SK-N-SH (cell line): Measurements from ENCODE around the gene ANLN. TPM values are rescaled to one million over a fixed set of nuclear protein-coding genes. Genes with fewer than 3 reads are reported as not detected.

Experiments
- FOSL2 ChIP-seq: IDR thresholded peaks from 2 replicates; pipeline ENCODE4 v1.4.0; 2012; ENCODE audit warnings: low read depth, mild to moderate bottlenecking, moderate library complexity, borderline replicate concordance
- FOXJ3 ChIP-seq: sonication (generic); formaldehyde crosslinking; IDR thresholded peaks from 2 replicates; pipeline ENCODE4 v1.5.1; 2020; ENCODE audit warnings: mild to moderate bottlenecking, missing genetic modification reagents
- FOXM1 ChIP-seq: IDR thresholded peaks from 2 replicates; pipeline ENCODE4 v1.4.0; 2012; ENCODE audit warnings: low read depth, mild to moderate bottlenecking
- GATA2 ChIP-seq: sonication (generic); formaldehyde crosslinking; IDR thresholded peaks from 2 replicates; pipeline ENCODE4 v1.5.0; 2020; ENCODE audit warnings: mild to moderate bottlenecking, missing genetic modification reagents
- IRF3 ChIP-seq: fragments of 150-350 bp; IDR thresholded peaks from 2 replicates; pipeline ENCODE4 v1.6.1; 2016; ENCODE audit warnings: mild to moderate bottlenecking, low read depth, low read length
- MAX ChIP-seq: IDR thresholded peaks from 2 replicates; pipeline ENCODE4 v1.4.0; 2012; ENCODE audit warnings: low read depth
- MEF2A ChIP-seq: IDR thresholded peaks from 2 replicates; pipeline ENCODE4 v1.4.0; 2012; ENCODE audit warnings: low read depth, borderline replicate concordance
- MXI1 ChIP-seq: IDR thresholded peaks from 2 replicates; pipeline ENCODE4 v1.6.1; 2012; ENCODE audit warnings: mild to moderate bottlenecking, low read depth, low read length, improper control_type of control experiment
- NFIC ChIP-seq: IDR thresholded peaks from 2 replicates; pipeline ENCODE4 v1.4.0; 2012; ENCODE audit warnings: borderline replicate concordance
- PBX3 ChIP-seq: IDR thresholded peaks from 2 replicates; pipeline ENCODE4; 2012
- POLR2AphosphoS5 ChIP-seq: IDR thresholded peaks from 2 replicates; pipeline ENCODE4 v1.6.1; 2012; ENCODE audit warnings: low read depth, low read length
- RCOR1 ChIP-seq: fragments of 150-350 bp; IDR thresholded peaks from 2 replicates; pipeline ENCODE4 v1.6.1; 2017; ENCODE audit warnings: antibody characterized with exemption, low read length
- REST ChIP-seq: IDR thresholded peaks from 2 replicates; pipeline ENCODE4 v1.6.1; 2012; ENCODE audit warnings: mild to moderate bottlenecking, low read depth, low read length, moderate library complexity
- RXRA ChIP-seq: IDR thresholded peaks from 2 replicates; pipeline ENCODE4 v1.4.0; 2012; ENCODE audit warnings: low read depth, mild to moderate bottlenecking, borderline replicate concordance
- TAF1 ChIP-seq: IDR thresholded peaks from 2 replicates; pipeline ENCODE4 v1.6.1; 2012; ENCODE audit warnings: low read depth, mild to moderate bottlenecking, low read length, moderate library complexity, borderline replicate concordance
- TCF12 ChIP-seq: IDR thresholded peaks from 2 replicates; pipeline ENCODE4 v1.4.0; 2012
- USF1 ChIP-seq: IDR thresholded peaks from 2 replicates; pipeline ENCODE4 v1.4.0; 2012; ENCODE audit warnings: low read depth, borderline replicate concordance
- USF2 ChIP-seq: fragments of 150-350 bp; IDR thresholded peaks from 2 replicates; pipeline ENCODE4 v1.6.1; 2017; ENCODE audit warnings: antibody characterized with exemption, low read length, low read depth, borderline replicate concordance
- YY1 ChIP-seq: IDR thresholded peaks from 2 replicates; pipeline ENCODE4 v1.4.0; 2012; ENCODE audit warnings: low read depth, mild to moderate bottlenecking
- polyA plus RNA-seq, 3 experiments: library from polyadenylated mRNA; depleted of rRNA; stranded (reverse); fragments of >200 nt; gene quantifications; 2 replicates each; pipeline ENCODE4 v1.2.3, GENCODE V29; 2012

ANLN gene
- polyA plus RNA-seq, 1 of the 3 experiments (the other 2 are of a cell fraction): 17.1 TPM

- TF ChIP-seq MAX (peak; percentile 63; the same call in 1 of the 2 replicates), USF2 (no peak), FOXM1 (no peak), PBX3 (no peak), TCF12 (no peak), NFIC (no peak), MEF2A (no peak), YY1 (no peak), MXI1 (peak; percentile 85), TAF1 (peak; percentile 24; the same call in 1 of the 2 replicates), REST (no peak), USF1 (no peak), RCOR1 (peak; percentile 74; the same call in 1 of the 2 replicates), FOSL2 (no peak), FOXJ3 (CRISPR knock-in tag) (no peak), IRF3 (no peak), GATA2 (CRISPR knock-in tag) (peak; percentile 14; the same call in 1 of the 2 replicates), RXRA (no peak), POLR2AphosphoS5 (no peak; the same call in 1 of the 2 replicates)
These were observed 22.7 kb upstream of the ANLN start (continued) for GRCh38 chr7:36366718-36367560.
